ENCODE measurements around the gene SKIC8.

- TF ChIP-seq POLR2AphosphoS5 (IDR thresholded peaks at IDR 0.05; ENCODE audit: low read depth, low read length) = no peak
- TF ChIP-seq REST (IDR thresholded peaks at IDR 0.05; ENCODE audit: insufficient read depth in 1 of 2, low read depth in 2 of 2, low read length in 2 of 2) = no peak
- no peak for TF ChIP-seq TAF1 (IDR thresholded peaks at IDR 0.05; ENCODE audit: borderline replicate concordance, insufficient read depth, low read length)
Observed at GRCh38 chr15:78261062-78261461, 38.3 kb downstream of the SKIC8 start.

Measured in PFSK-1 (cell line).